Stimulated activated CD4-positive, alpha-beta T cell treated with anti-CD3 and anti-CD28 coated beads, Interleukin-12 subunit alpha, Interleukin-12 subunit beta, amount 100 ng/mL, for 24 hours (primary cell): ENCODE data around the gene INPP4A.

Source experiments
- DNase-seq, 2 experiments: peaks; one replicate each; pipeline ENCODE4 v3.0.0-alpha.2; 2020; ENCODE audit warnings: low read depth in 2 of 2

INPP4A gene

DNA sequence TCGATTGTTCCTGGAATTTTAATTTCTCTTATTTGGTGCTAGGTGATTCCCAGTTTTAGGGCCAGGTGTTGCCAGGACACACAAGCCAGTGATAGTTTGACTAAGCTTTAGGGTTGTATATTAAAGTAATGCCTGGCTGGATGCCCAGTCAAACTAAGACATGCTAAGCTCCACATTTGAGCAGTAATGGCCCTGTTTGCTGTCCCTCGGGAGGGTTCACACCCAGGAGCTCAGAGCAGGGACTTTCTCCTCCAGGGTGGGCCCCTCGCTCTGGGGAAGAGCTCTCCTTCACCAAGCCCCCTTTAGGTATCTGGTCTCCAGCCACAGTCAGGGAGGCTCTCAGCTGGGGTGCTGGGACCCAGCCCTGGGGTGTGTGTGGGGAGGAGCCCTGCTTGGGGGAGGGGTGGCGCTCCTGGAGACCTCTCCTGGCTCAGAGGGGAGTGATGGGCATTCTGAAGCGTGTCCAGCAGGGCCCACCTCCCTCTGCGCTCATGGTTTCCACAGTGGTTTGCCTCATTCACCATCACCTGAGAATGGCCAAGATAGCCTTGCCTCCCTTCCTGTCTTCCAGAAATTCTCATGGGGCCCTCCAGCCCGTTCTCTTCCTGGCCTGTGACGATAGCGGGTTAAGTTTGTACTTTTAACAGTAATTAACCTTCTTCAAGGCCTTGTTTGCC lies 31.7 kb downstream of the INPP4A start:
- no peak for DNase-seq

DNA sequence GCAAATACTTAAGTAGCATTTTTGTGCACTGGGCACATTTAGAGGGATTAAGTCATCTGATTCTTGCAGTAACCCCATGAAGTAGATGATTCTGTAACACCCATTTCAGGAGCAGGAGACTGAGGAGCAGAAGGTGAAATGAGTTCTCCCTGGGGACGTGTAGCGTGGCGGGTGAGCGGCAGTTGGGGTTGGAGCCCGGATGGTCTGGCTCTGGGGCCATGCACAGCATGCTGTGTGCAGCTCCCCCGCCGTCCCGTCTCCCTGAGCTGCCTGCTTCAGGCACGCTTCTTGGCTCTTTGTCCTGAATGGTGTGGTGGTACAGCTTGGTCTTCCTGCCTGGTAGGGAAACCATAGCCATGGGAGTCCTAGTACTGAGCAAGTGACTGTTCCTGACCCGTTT lies 32.4 kb downstream of the INPP4A start:
- no peak for DNase-seq

GRCh38 chr2:98477506-98477905 lies 32.8 kb downstream of the INPP4A start:
- DNase-seq: no peak

DNA sequence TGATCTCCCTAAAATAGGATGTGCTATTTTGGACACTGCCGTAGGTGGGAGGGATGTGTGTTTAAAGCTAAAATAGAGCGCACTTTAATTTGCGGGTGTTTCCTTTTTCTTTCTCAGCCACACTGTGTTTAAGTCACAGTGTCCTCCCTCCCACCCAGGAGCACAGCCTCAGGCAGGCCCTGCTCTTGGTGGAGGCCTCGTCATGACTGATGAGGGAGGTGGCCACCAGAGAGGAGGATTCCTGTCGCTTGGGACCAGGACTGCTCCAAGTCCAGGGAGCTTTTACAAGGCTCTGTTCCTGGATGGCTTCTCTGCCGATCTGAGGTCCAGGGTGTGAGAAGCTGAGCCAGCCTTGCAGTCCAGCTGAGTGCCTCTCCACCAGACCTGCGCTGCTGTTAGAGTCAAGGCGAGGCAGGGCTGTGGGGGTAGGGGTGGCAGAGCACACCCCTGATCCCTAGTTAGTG lies 33.5 kb downstream of the INPP4A start:
- no peak for DNase-seq

DNA sequence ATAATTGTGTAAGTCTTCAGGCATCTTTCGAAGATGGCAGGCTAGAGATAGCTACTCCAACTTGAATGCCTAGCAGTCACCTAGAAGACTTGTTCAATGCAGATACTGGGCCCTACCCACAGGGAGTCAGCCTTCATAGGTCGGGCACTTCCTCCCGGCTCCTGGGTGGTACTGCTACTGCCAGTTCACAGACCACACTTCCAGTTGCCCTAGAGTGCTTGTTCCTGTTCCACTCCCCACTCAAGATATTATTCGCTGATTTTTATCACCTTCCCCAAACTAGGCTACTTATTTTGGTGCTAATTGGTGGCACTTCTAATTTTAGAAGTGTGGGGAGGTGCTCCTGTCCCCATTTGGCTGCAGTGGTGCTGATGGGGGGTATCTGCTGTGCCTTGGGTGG lies 34.2 kb downstream of the INPP4A start:
- DNase-seq: no peak

GRCh38 chr2:98479371-98479770 lies 34.7 kb downstream of the INPP4A start:
- no peak for DNase-seq

DNA sequence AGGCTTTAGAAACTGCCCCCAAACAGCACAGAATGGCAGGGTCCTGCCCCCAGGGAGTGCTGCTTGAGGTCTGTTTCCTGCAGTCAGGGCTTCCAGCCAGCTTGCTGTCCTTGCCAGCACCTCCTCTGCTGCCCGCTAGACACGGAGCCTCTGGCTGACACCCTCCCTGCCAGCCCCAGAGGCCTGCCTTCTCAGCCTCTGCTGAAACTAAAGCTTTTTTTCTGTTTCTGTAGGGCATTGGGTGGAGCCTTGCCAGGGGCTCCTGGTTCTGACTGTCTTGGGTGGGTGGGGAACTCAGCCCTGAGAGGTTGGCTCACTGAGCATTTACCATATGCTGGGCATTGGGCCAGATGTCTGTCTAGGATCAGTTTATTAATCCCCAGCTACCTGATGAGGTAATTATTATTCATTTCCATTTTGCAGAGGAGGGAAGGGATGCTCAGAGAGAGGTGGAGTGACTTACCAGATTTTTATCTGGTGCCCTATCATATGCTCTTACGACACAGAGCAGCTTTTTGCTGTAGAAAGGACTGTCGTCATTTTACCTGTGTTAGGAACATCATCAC lies 35.4 kb downstream of the INPP4A start:
- peak in 1 of 2 experiments; percentile 33 for DNase-seq

DNA sequence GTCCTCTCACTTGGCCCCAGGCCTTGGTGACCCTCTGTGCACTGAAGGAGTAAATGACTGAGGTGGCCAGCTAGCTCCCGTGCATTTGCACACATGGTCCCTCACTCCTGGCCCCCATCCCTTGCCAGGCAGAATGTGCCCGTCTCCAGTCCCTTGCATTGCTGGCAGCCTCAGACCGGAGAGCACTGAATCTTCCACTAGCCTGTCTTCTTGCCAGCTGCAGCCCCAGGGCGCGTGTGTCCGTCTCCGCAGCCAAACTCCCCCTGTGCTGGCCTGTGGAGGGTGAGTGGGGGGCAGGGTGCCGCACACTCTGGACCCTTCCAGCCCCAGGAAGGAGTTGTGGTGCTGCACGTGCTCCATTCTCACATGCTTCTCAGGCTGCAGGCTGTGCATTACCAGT lies 35.9 kb downstream of the INPP4A start:
- DNase-seq: no peak

DNA sequence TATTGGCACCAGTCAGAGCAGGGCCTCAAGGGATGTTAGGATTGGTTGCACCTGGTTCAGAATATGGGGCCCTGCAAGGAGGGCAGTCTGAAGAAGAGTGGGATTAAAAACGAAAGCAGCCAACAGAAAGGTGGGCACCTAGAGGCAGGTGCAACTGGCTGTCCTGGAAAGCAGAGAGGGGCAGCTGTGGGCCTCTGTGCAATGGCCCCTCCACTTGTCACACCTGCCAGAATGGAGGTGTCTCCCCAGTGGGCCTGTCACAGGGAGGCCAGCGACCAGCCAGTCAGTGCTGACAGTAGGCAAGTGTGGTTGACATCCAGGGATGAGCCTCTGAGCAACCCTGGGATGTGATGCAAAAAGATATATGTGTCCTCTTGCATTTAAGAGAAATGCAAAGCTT lies 37.7 kb downstream of the INPP4A start:
- no peak for DNase-seq

DNA sequence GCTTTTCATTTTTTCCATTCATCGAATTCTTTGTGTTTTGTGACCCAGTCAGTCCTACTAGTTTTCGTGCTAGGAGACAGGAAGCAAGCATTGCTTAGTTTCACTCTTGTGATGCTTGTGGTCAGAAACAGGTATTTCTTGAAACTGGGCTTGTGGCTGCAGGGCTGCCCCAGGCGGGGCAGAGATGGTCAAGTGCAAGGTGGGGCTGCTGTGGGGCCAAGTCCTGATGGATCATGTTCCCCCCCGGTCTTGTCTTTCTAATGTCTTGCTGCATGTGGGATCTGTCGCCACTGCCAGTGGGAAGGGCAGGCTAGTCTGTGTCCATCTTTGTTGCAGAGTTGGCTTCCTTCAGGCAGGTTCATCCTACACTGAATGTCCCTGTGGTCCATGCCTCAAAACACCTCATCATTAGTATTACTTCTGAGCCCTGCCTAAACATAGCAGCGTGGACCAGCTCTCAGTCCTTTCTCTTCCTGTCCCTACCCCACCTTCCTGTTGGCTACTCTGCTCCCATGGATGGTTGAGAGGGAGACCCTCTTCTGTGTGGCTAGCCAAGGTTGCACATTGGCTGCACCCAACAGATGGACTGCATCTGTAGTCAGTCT lies 38.7 kb downstream of the INPP4A start:
- DNase-seq: no peak

DNA sequence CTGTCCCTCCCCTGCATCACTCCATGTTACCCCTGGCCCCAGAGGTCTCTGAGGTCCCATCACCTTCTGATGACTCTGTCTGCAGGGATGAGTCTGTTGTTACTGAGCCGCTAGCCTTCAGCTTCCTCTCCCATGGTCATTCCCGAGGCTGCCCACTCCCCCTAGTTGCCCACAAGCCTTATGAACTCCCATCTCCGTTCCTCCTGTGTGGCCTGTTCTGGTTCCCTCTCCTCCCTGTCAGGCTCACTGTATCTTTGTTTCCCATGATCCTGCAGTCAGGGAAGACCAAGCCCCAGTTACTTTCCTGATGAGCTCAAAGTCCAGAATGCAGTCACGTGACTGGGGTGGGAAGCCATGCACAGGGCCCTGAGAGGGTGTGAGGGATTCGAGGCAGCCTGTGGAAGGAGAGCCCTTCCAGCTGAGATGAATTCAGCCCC lies 39.5 kb downstream of the INPP4A start:
- DNase-seq: no peak

DNA sequence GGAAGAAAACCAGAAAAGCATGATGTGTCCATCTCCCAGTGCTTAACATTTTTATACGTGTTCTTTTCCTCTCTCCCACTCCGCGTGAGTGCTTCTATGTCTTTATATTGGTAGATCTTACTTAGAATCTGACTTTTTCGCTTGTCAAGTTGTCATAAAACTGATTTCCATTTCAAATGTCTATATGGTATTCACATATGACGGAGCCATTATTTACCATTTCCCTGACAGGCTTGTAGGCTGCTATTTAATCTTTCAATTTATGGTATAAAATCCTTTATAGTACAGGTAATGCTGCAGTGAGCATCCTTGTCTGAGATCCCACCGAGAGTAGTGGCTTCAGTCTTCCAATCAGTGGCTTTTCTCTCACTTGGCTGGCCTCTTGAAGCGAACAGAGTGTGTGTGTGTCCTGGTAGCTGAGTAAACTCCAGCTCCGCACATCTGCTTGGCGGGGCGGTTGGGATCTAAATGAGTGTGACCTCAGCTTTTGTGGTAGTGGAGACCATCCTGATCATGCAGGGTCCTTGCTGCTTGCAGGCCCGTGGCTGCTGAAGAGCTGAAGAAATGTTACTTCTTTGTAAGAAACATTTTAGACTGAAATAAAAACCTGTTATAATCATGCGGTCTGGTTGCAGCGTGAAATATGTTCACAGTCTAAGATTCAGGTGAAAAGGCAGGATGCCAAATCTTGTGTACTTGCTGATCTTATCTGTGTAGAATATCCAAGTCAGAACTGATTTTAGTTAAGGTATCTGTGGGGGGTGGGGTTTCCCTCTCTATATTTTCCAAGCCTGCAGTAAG lies 40.2 kb downstream of the INPP4A start:
- DNase-seq: no peak

GRCh38 chr2:98485453-98485755 lies 40.7 kb downstream of the INPP4A start:
- no peak for DNase-seq

DNA sequence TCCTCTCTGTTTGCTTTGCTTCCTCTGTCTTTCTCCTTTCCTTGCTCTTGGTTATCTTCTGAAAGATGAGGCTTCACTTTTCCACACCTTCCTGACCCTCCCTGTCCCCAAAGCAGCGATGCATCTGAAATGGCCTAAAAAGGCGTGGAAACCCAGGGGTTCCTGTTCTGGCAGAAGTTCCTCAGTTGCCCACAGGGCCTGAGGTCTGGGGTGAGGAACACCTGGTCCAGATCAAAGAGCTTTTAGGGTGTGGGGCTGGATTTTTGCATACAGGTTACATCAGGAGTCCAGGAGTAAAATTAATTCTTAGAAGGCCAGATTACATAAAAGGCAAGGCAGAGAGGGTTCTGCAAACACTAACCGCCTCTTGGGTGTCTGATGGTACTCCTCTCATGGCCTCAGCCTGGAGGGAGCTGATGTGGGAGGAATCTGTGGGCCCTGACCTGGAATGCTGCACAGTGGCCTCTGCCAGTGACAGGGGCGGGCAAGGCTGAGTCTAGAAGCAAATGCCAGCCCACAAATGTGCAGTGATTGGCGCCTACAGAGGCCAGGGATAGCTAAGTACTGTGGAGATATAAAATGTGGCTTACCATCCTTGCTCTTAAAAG lies 41.8 kb downstream of the INPP4A start:
- DNase-seq: no peak

DNA sequence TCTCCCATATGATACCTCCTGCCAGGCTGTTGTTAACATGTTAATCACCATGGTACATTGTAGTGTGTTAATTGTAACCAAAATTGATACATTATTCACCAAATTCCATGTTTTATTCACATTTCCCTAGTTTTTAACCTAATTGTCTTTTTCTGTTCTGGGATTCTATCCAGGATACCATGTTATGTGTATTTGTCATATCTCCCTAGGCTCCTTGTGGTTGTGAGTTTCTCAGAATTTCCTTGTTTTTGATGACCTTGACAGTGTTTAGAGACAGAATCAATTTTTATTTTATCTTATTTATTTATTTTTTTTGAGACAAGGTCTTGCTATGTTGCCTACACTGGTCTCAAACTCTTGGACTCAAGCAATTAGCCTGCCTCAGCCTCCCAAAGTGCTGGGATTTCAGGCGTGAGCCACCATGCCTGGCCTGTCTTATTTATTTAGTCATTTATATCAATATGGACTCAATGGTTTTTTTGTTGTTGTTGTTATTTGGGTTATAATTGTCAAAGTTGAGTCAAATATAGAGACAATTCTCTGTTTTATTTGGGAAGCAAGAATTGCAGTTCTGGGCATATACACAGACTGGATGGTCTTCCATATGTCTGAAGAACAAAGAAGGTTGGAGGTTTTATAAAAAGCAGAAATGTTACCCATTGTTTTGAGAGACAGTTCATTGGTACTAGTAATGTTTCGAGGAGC lies 42.6 kb downstream of the INPP4A start:
- no peak for DNase-seq

DNA sequence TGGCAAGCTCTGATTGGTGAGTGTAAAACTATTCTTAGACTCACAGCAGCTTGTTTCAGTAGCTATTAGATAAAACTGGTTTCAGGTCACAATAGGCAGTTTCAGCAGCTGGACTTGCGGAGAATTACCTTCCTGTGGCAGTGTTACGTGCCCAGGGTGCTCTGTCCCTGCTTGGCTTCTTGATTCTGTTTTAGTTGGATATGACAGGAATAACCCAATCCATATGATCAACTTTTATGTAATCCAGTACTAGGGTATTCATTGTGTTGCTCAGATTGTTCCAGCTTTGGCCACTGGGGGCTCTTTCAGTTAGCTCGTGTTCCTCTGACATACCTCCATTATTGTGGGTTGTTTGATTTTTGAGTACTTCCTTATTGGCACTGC lies 43.1 kb downstream of the INPP4A start:
- DNase-seq: no peak

DNA sequence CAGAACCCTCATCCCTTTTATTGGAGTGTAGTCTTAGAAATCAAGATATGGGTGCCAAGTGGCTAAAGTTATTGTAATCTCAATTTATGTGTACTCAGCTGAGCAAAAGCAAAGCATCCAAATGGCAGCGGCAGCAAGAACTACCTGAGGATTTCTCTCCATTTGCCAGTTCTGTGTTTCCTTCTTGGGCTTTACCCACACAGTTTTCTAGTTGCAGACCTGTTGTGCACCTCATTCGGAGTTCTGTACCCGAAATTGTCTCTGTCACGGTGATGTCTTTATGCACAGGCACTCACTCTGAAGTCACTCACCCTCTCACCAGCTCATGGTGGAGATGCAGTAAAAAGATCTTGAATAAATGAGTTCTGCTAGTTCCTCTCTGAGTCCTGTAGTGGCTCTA lies 43.6 kb downstream of the INPP4A start:
- no peak for DNase-seq

DNA sequence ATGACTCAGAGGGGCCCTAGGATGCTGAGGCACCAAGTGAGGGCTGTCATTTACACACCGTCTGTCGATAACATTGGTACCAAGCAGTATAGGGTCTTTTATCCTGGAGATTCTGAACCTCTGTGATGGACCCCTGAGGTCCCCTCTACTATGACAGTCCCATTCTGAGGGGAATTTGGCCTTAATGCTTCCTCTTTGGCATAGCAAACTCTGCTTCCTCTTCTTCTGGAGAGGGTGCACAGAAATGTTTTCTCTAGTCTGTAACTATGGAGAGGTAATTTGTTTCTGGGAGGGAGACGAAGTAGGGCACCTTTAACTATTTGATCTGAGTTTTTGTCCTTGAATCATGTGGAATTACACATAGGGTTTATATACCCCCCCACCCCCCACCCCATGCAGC lies 44.8 kb downstream of the INPP4A start:
- no peak for DNase-seq

DNA sequence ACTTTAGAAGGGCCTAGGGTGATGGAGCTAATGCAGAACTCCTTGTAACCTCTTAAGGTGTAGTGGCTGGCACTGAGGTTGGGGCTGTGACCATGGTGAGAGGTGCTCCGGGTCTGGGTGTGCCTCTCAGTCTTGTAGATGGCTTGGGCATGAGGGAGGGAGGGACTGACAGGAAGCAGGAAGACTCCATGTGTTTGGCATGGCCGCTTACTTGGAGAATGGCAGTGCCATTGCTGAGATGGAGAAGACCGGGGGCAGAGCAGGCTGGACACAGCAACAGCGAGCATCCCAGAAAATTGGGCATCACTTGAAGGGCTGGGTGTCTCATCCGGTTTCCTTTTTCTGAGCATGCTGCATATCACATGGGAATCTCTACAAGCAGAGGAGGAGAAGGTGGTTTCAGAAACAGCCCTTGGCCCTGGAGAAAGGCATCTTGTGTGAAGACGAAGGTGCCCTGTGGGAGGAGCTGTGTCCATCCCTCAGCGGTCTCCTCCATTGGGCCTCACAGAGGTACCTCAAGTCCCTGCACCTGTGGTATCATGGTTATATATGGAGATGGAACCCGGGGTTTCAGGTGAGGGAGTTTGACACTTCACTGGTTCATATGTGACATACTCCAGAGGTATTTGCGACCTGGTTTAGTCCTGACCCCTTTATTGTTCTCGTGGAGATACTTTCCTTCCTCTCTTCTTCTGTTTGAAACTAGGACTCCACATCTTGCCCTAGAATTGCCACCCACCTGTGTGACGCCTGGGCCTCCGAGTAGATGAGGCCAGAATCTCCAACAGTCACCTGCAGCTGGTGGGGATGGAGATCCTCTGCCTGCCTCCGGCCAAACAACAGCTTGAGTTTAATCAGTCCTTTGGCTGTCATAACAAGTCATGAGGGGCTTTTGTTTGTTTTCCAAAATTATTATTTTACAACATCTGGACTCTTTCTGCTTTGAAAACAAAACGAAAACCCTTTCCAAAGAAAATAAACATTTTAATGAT lies 45.6 kb downstream of the INPP4A start:
- DNase-seq: no peak

GRCh38 chr2:98492441-98492840 lies 47.8 kb downstream of the INPP4A start:
- no peak for DNase-seq

GRCh38 chr2:98494699-98495098 lies 50.0 kb downstream of the INPP4A start:
- DNase-seq: no peak
